ENCODE measurements around the gene HECTD4.

GRCh38 chr12:112344220-112344619, 38.0 kb downstream of the HECTD4 start:
- no peak for TF ChIP-seq CTCF (IDR thresholded peaks at IDR 0.05; ENCODE audit: low read depth, low read length, missing input control)
- TF ChIP-seq TAF1 (conservative IDR thresholded peaks at IDR 0.05), result no peak
- TF ChIP-seq ATF3 (IDR thresholded peaks at IDR 0.05), result no peak
- no peak for TF ChIP-seq RXRA (IDR thresholded peaks at IDR 0.05)
- no peak for TF ChIP-seq YY1 (IDR thresholded peaks at IDR 0.05)
- TF ChIP-seq REST (IDR thresholded peaks at IDR 0.05), result no peak
- TF ChIP-seq ZBTB33 (IDR thresholded peaks at IDR 0.05), result no peak

All from liver (tissue), 3 donors.